Type B pancreatic cell (in vitro differentiated cells): ENCODE measurements around the gene PERP. TPM values are rescaled to one million over a fixed set of nuclear protein-coding genes. Genes with fewer than 3 reads are reported as not detected.
"Not testable (repeated sequence)": the region's sequence is repeated elsewhere in the genome, so short reads cannot be mapped to it uniquely, and the experiment has no call there.

ENCODE experiments used
- DNase-seq: peaks from one replicate; pipeline ENCODE4 v3.0.0; 2021; ENCODE audit warnings: mixed read lengths; ENCODE audit not compliant: unreplicated experiment; ENCODE audit errors: extremely low spot score
- H3K27ac Mint-ChIP-seq: 2 replicates; pipeline ENCODE4 v1.8.0; 2021; ENCODE audit warnings: mild to moderate bottlenecking, mixed read lengths
- H3K27me3 Mint-ChIP-seq: 2 replicates; pipeline ENCODE4 v1.8.0; 2021; ENCODE audit warnings: mixed read lengths
- H3K36me3 Mint-ChIP-seq: 2 replicates; pipeline ENCODE4 v1.8.0; 2021; ENCODE audit warnings: mixed read lengths
- H3K4me1 Mint-ChIP-seq: one replicate; pipeline ENCODE4 v1.8.0; 2021; ENCODE audit warnings: mixed read lengths; ENCODE audit not compliant: unreplicated experiment
- H3K4me3 Mint-ChIP-seq: 2 replicates; pipeline ENCODE4 v1.8.0; 2021; ENCODE audit warnings: mild to moderate bottlenecking, mixed read lengths
- H3K9me3 Mint-ChIP-seq: 2 replicates; pipeline ENCODE4 v1.8.0; 2021; ENCODE audit warnings: mixed read lengths
- CTCF ChIP-seq: fragments of 200-600 bp; sonication (generic); conservative IDR thresholded peaks from 2 replicates; pipeline ENCODE4 v1.5.0; 2021; ENCODE audit warnings: antibody characterized with exemption, mild to moderate bottlenecking
- total RNA-seq: library from RNA; stranded (reverse); gene quantifications from 2 replicates; pipeline ENCODE4 v1.2.1, GENCODE V29; 2021; ENCODE audit warnings: low replicate concordance

The PERP gene
- total RNA-seq, 1 donor from 2014 or later, result 86.8 TPM

- no peak for DNase-seq
- Mint-ChIP-seq H3K36me3 (peaks cover 26% of the 10 kb centered on the region), H3K4me1 (peaks cover 19% of the 10 kb centered on the region), H3K4me3 (peak overlapping the region; percentile 59), H3K27me3 (no peaks in the 10 kb centered on the region), H3K27ac (peak overlapping the region; percentile 96), H3K9me3 (peaks cover 4% of the 10 kb centered on the region)
- no peak for TF ChIP-seq CTCF
Observed at GRCh38 chr6:138087593-138088325, 19.5 kb downstream of the PERP start.

- Mint-ChIP-seq H3K4me3 (peak overlapping the region; percentile 31), H3K27ac (peak overlapping the region; percentile 96), H3K27me3 (no peaks in the 10 kb centered on the region), H3K9me3 (peaks cover 4% of the 10 kb centered on the region), H3K4me1 (peaks cover 19% of the 10 kb centered on the region), H3K36me3 (peaks cover 17% of the 10 kb centered on the region)
- no peak for TF ChIP-seq CTCF
- DNase-seq, result no peak
Observed at GRCh38 chr6:138086573-138087196, 20.5 kb downstream of the PERP start.

- peaks cover 4% of the 10 kb centered on the region for H3K9me3 Mint-ChIP-seq
- no peaks in the 10 kb centered on the region for H3K27me3 Mint-ChIP-seq
- TF ChIP-seq CTCF, result no peak
- H3K36me3 Mint-ChIP-seq, result peaks cover 10% of the 10 kb centered on the region
- no peak overlapping the region for H3K4me3 Mint-ChIP-seq
- H3K27ac Mint-ChIP-seq, result no peak overlapping the region
- DNase-seq, result no peak
- H3K4me1 Mint-ChIP-seq, result peaks cover 19% of the 10 kb centered on the region
Observed at GRCh38 chr6:138085839-138086222, 21.4 kb downstream of the PERP start.

GRCh38 chr6:138084904-138085838 is 22.0 kb downstream of the PERP start:
- Mint-ChIP-seq H3K27ac (no peak overlapping the region), H3K36me3 (peaks cover 7% of the 10 kb centered on the region), H3K4me1 (peaks cover 19% of the 10 kb centered on the region), H3K27me3 (no peaks in the 10 kb centered on the region), H3K4me3 (no peak overlapping the region), H3K9me3 (peaks cover 4% of the 10 kb centered on the region)
- TF ChIP-seq CTCF, result no peak
- DNase-seq, result no peak

GRCh38 chr6:138082232-138082631 is 25.0 kb downstream of the PERP start:
- H3K9me3 Mint-ChIP-seq, result peaks cover 4% of the 10 kb centered on the region
- no peak for DNase-seq
- H3K36me3 Mint-ChIP-seq, result no peaks in the 10 kb centered on the region
- H3K27me3 Mint-ChIP-seq, result no peaks in the 10 kb centered on the region
- H3K4me3 Mint-ChIP-seq, result no peak overlapping the region
- no peak overlapping the region for H3K27ac Mint-ChIP-seq
- no peak for TF ChIP-seq CTCF
- H3K4me1 Mint-ChIP-seq, result peaks cover 5% of the 10 kb centered on the region

GRCh38 chr6:138079556-138079955 is 27.7 kb downstream of the PERP start:
- H3K9me3 Mint-ChIP-seq, H3K27ac Mint-ChIP-seq, H3K27me3 Mint-ChIP-seq, DNase-seq, H3K4me3 Mint-ChIP-seq, H3K36me3 Mint-ChIP-seq, H3K4me1 Mint-ChIP-seq: not testable (repeated sequence)
